COLO668 (cell line): ENCODE results near the gene EFCAB6.
A peak's percentile ranks its signal among the peaks of the same experiment; 100 is the strongest.

Experiments used
- DNase-seq: peaks from one replicate; lab custom pipeline; 2025; ENCODE audit not compliant: unreplicated experiment; lab: John Stamatoyannopoulos, UW

Gene EFCAB6

GRCh38 chr22:43812149-43812842, at the start of gene EFCAB6:
TSS of gene EFCAB6 (minus strand) at chr22:43812305. CDS start at chr22:43782318, 29,987 bp downstream.
- peak; percentile 95 for DNase-seq

GRCh38 chr22:43861529-43861928, 49.4 kb upstream of the EFCAB6 start:
- DNase-seq: peak; percentile 86

- peak; percentile 28 for DNase-seq
These were observed 48.7 kb upstream of the EFCAB6 start for GRCh38 chr22:43860831-43861230.

GRCh38 chr22:43860126-43860525, 48.0 kb upstream of the EFCAB6 start:
- DNase-seq: peak; percentile 27

- no peak for DNase-seq
These were observed 47.5 kb upstream of the EFCAB6 start for GRCh38 chr22:43859621-43860020.

- no peak for DNase-seq
These were observed 47.1 kb upstream of the EFCAB6 start for GRCh38 chr22:43859176-43859575.

GRCh38 chr22:43858156-43858895, 46.2 kb upstream of the EFCAB6 start:
- DNase-seq: peak; percentile 72

- no peak for DNase-seq
These were observed 45.3 kb upstream of the EFCAB6 start for GRCh38 chr22:43857367-43857766.

- DNase-seq: no peak
These were observed 43.3 kb upstream of the EFCAB6 start for GRCh38 chr22:43855431-43855830.

- DNase-seq: no peak
These were observed 42.7 kb upstream of the EFCAB6 start for GRCh38 chr22:43854786-43855271.

GRCh38 chr22:43854121-43854785, 42.1 kb upstream of the EFCAB6 start:
- DNase-seq: peak; percentile 58

- DNase-seq: peak; percentile 38
These were observed 41.3 kb upstream of the EFCAB6 start for GRCh38 chr22:43853328-43853931.

GRCh38 chr22:43852573-43853327, 40.6 kb upstream of the EFCAB6 start:
- DNase-seq: no peak

- no peak for DNase-seq
These were observed 39.8 kb upstream of the EFCAB6 start for GRCh38 chr22:43851979-43852307.

- DNase-seq: peak; percentile 31
These were observed 39.2 kb upstream of the EFCAB6 start for GRCh38 chr22:43851058-43851978.

GRCh38 chr22:43850529-43850928, 38.4 kb upstream of the EFCAB6 start:
- peak; percentile 14 for DNase-seq

GRCh38 chr22:43849731-43850130, 37.6 kb upstream of the EFCAB6 start:
- peak; percentile 66 for DNase-seq

- DNase-seq: peak; percentile 85
These were observed 36.5 kb upstream of the EFCAB6 start for GRCh38 chr22:43848366-43849171.
